Loucy (cell line): ENCODE measurements around the gene EPHA6.

ENCODE experiments used
- H2AFZ ChIP-seq: fragments of 200-600 bp; sonication (generic); 2 replicates; pipeline ENCODE4 v1.6.0; 2016; ENCODE audit warnings: antibody characterized with exemption, mild to moderate bottlenecking, low read length, moderate library complexity
- H3F3A ChIP-seq: fragments of 200-600 bp; 2 replicates; pipeline ENCODE4 v1.6.0; 2016; ENCODE audit warnings: antibody characterized with exemption, low read depth, mild to moderate bottlenecking
- H3K27me3 ChIP-seq: fragments of 200-600 bp; sonication (generic); 2 replicates; pipeline ENCODE4 v1.6.1; 2014; ENCODE audit warnings: low read length, mild to moderate bottlenecking; ENCODE audit not compliant: insufficient read depth, poor library complexity, severe bottlenecking
- H3K36me3 ChIP-seq: fragments of 200-600 bp; sonication (generic); 2 replicates; pipeline ENCODE4 v1.6.1; 2016; ENCODE audit warnings: low read length; ENCODE audit not compliant: insufficient read depth
- H3K4me1 ChIP-seq: fragments of 200-600 bp; sonication (generic); 2 replicates; pipeline ENCODE4 v1.5.1; 2014; ENCODE audit warnings: low read length, mild to moderate bottlenecking; ENCODE audit not compliant: insufficient read depth, poor library complexity, severe bottlenecking
- H3K4me2 ChIP-seq: fragments of 200-600 bp; sonication (generic); 2 replicates; pipeline ENCODE4 v1.6.0; 2014; ENCODE audit warnings: antibody characterized with exemption, low read length, low read depth, mild to moderate bottlenecking; ENCODE audit not compliant: poor library complexity, severe bottlenecking
- H3K4me3 ChIP-seq: fragments of 200-600 bp; sonication (generic); 2 replicates; pipeline ENCODE4 v1.5.1; 2014; ENCODE audit warnings: low read length, mild to moderate bottlenecking, mixed read lengths; ENCODE audit not compliant: poor library complexity, severe bottlenecking
- H3K79me2 ChIP-seq: fragments of 200-600 bp; sonication (generic); 2 replicates; pipeline ENCODE4 v1.6.1; 2014; ENCODE audit warnings: low read length; ENCODE audit not compliant: insufficient read depth
- H3K9ac ChIP-seq: fragments of 200-600 bp; sonication (generic); 2 replicates; pipeline ENCODE4 v1.6.0; 2014; ENCODE audit warnings: mild to moderate bottlenecking, low read depth, low read length, moderate library complexity; ENCODE audit not compliant: poor library complexity, severe bottlenecking
- H3K9me2 ChIP-seq: fragments of 200-600 bp; sonication (generic); replicated peaks from 2 replicates; pipeline ENCODE4 v1.6.1; 2016; ENCODE audit warnings: low read depth, low read length, mixed read lengths
- H3K9me3 ChIP-seq: fragments of 200-600 bp; sonication (generic); 2 replicates; pipeline ENCODE4 v1.6.1; 2014; ENCODE audit warnings: mild to moderate bottlenecking, antibody characterized with exemption, low read length, low read depth; ENCODE audit not compliant: insufficient read depth
- H4K20me1 ChIP-seq: fragments of 200-600 bp; sonication (generic); 2 replicates; pipeline ENCODE4 v1.6.0; 2014; ENCODE audit warnings: antibody characterized with exemption, low read length, mild to moderate bottlenecking; ENCODE audit not compliant: insufficient read depth, poor library complexity, severe bottlenecking
- CTCF ChIP-seq: fragments of 200-600 bp; sonication (generic); conservative IDR thresholded peaks from 2 replicates; pipeline ENCODE4 v1.5.1; 2014; ENCODE audit warnings: mild to moderate bottlenecking, antibody characterized with exemption, low read length
- EZH2phosphoT487 ChIP-seq: fragments of 200-600 bp; IDR thresholded peaks from 2 replicates; pipeline ENCODE4 v1.6.1; 2018; ENCODE audit warnings: antibody characterized with exemption, mild to moderate bottlenecking, moderate library complexity, borderline replicate concordance

The EPHA6 gene

GRCh38 chr3:97699889-97700288 is 885.5 kb downstream of the EPHA6 start:
- Histone ChIP-seq H3K36me3 (no peaks in the 10 kb centered on the region), H3K9me3 (no peaks in the 10 kb centered on the region), H2AFZ (no peak overlapping the region), H3K9ac (no peak overlapping the region), H3K4me2 (no peak overlapping the region), H4K20me1 (no peaks in the 10 kb centered on the region), H3K79me2 (no peaks in the 10 kb centered on the region), H3F3A (no peaks in the 10 kb centered on the region), H3K4me3 (no peak overlapping the region), H3K4me1 (no peaks in the 10 kb centered on the region), H3K27me3 (no peaks in the 10 kb centered on the region), H3K9me2 (no peaks in the 10 kb centered on the region)
- no peak for TF ChIP-seq EZH2phosphoT487

- no peak overlapping the region for H2AFZ ChIP-seq
- no peak for TF ChIP-seq EZH2phosphoT487
- no peak for TF ChIP-seq CTCF
- no peaks in the 10 kb centered on the region for H3K36me3 ChIP-seq
- H3K4me2 ChIP-seq, result no peak overlapping the region
- no peak overlapping the region for H3K4me3 ChIP-seq
- H3K27me3 ChIP-seq, result no peaks in the 10 kb centered on the region
- H3K4me1 ChIP-seq, result no peaks in the 10 kb centered on the region
- no peaks in the 10 kb centered on the region for H3K9me2 ChIP-seq
- H3K79me2 ChIP-seq, result no peaks in the 10 kb centered on the region
- no peaks in the 10 kb centered on the region for H3K9me3 ChIP-seq
- no peaks in the 10 kb centered on the region for H4K20me1 ChIP-seq
- H3F3A ChIP-seq, result no peaks in the 10 kb centered on the region
- H3K9ac ChIP-seq, result no peak overlapping the region
Measured at GRCh38 chr3:97705764-97706163, 891.4 kb downstream of the EPHA6 start.

DNA sequence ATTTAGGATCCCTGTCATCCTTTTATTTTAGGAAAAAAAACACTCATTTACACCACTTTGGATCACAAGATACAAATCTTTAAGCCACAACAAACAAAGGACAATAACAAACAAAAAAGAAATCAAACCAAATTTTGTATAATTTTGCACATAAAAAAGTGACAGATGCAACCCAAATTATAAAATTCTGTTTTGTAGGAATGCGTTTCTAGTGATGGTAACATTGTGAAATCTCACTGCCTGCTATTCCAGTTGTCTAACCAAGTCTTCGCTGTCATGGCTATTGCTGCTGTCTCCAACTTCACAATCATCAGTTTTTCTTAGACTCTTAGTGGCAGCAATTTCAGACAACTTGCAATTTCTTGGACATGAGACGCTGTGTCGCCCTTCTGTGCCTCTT is 891.8 kb downstream of the EPHA6 start:
- Histone ChIP-seq H3K4me3 (no peak overlapping the region), H3K36me3 (no peaks in the 10 kb centered on the region), H4K20me1 (no peaks in the 10 kb centered on the region), H3K9ac (no peak overlapping the region), H2AFZ (no peak overlapping the region), H3K4me1 (no peaks in the 10 kb centered on the region), H3K9me3 (no peaks in the 10 kb centered on the region), H3F3A (no peaks in the 10 kb centered on the region), H3K79me2 (no peaks in the 10 kb centered on the region), H3K27me3 (no peaks in the 10 kb centered on the region), H3K4me2 (no peak overlapping the region), H3K9me2 (no peaks in the 10 kb centered on the region)
- TF ChIP-seq EZH2phosphoT487 (no peak), CTCF (no peak)

- no peak overlapping the region for H2AFZ ChIP-seq
- H3K9me2 ChIP-seq, result no peaks in the 10 kb centered on the region
- no peak overlapping the region for H3K4me2 ChIP-seq
- H3K79me2 ChIP-seq, result no peaks in the 10 kb centered on the region
- H3K9ac ChIP-seq, result no peak overlapping the region
- H3K9me3 ChIP-seq, result no peaks in the 10 kb centered on the region
- H3K4me1 ChIP-seq, result no peaks in the 10 kb centered on the region
- no peak overlapping the region for H3K4me3 ChIP-seq
- no peaks in the 10 kb centered on the region for H3K36me3 ChIP-seq
- H4K20me1 ChIP-seq, result no peaks in the 10 kb centered on the region
- H3F3A ChIP-seq, result no peaks in the 10 kb centered on the region
- no peak for TF ChIP-seq CTCF
- TF ChIP-seq EZH2phosphoT487, result no peak
- no peaks in the 10 kb centered on the region for H3K27me3 ChIP-seq
Measured at GRCh38 chr3:97711654-97712053, 897.3 kb downstream of the EPHA6 start.
